Measurements from ENCODE around the gene PLA2G4A.

- no peak for TF ChIP-seq EZH2phosphoT487 (IDR thresholded peaks at IDR 0.05; ENCODE audit: insufficient read depth, low read depth)
- no peak for TF ChIP-seq EZH2 (IDR thresholded peaks at IDR 0.05; ENCODE audit: insufficient read depth, poor library complexity, severe bottlenecking)
These were observed 150.1 kb downstream of the PLA2G4A start for GRCh38 chr1:186978596-186979556.
